ENCODE results near the gene SEMA5A. TPM values are rescaled to one million over a fixed set of nuclear protein-coding genes. Genes with fewer than 3 reads are reported as not detected.

Gene SEMA5A
- polyA plus RNA-seq, 1 of the 3 experiments (the other 2 are of a cell fraction) = 0.58 TPM

DNA sequence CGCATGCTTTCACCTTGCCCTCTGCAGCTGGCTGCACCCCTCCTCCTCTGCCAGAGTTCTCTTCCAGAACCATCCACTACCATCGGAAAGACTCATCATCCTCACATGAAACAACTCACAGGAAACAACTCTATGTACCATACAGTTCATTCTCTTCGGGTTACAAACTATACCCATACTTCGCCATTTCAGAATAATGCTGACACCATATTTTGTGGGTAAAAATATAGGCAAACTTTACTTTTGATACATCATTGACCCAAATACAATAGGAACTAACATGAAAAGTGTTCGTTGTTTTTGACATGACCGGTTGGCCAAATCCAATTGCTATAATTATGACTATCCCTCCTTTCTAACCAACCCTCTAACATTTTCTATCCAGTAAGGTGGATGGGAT, 421.0 kb downstream of the SEMA5A start:
- Histone ChIP-seq H2AFZ (ENCODE audit: low read depth) (no peak overlapping the region), H3K27me3 (ENCODE audit: insufficient read depth) (no peaks in the 10 kb centered on the region), H3K9me3 (no peaks in the 10 kb centered on the region), H3K4me2 (no peak overlapping the region), H4K20me1 (ENCODE audit: insufficient read depth) (no peaks in the 10 kb centered on the region), H3K4me1 (ENCODE audit: control insufficient read depth in 1 of 2, insufficient read depth in 2 of 2, low read depth in 1 of 2, low read length in 1 of 2) (no peaks in the 10 kb centered on the region), H3K79me2 (ENCODE audit: insufficient read depth) (no peaks in the 10 kb centered on the region), H3K4me3 (ENCODE audit: low read depth in 2 of 2, low read length in 1 of 2) (no peak overlapping the region), H3K9ac (no peak overlapping the region), H3K36me3 (replicated peaks in 1 of 2; ENCODE audit: control insufficient read depth in 1 of 2, insufficient read depth in 2 of 2, low read length in 1 of 2) (no peaks in the 10 kb centered on the region), H3F3A (replicated peaks; ENCODE audit: insufficient read depth) (no peaks in the 10 kb centered on the region), H3K9me2 (no peaks in the 10 kb centered on the region), H3K27ac (ENCODE audit: low read depth in 2 of 2, low read length in 1 of 2) (no peak overlapping the region)
- WGBS (ENCODE audit: low lambda C conversion rate) = 75% methylated on average over 6 of the region's 6 CpGs
- TF ChIP-seq JUND (IDR thresholded peaks at IDR 0.05) = no peak
- TF ChIP-seq, protein P1, sequence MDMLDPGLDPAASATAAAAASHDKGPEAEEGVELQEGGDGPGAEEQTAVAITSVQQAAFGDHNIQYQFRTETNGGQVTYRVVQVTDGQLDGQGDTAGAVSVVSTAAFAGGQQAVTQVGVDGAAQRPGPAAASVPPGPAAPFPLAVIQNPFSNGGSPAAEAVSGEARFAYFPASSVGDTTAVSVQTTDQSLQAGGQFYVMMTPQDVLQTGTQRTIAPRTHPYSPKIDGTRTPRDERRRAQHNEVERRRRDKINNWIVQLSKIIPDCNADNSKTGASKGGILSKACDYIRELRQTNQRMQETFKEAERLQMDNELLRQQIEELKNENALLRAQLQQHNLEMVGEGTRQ (IDR thresholded peaks at IDR 0.05; ENCODE audit: borderline replicate concordance, low read depth, low read length) = no peak
- no peak for TF ChIP-seq CHD2 (IDR thresholded peaks at IDR 0.05; ENCODE audit: low read length, partially characterized antibody)
- TF ChIP-seq ELF1 (IDR thresholded peaks at IDR 0.05) = no peak
- no peak for TF ChIP-seq GABPA (IDR thresholded peaks at IDR 0.05; ENCODE audit: low read depth)
- no peak for TF ChIP-seq NRF1 (IDR thresholded peaks at IDR 0.05; ENCODE audit: low read depth, low read length)
- TF ChIP-seq GATA2 (CRISPR knock-in tag; IDR thresholded peaks at IDR 0.05) = no peak
- TF ChIP-seq TEAD4 (IDR thresholded peaks at IDR 0.05; ENCODE audit: borderline replicate concordance, insufficient read depth) = no peak
- TF ChIP-seq, protein P2, sequence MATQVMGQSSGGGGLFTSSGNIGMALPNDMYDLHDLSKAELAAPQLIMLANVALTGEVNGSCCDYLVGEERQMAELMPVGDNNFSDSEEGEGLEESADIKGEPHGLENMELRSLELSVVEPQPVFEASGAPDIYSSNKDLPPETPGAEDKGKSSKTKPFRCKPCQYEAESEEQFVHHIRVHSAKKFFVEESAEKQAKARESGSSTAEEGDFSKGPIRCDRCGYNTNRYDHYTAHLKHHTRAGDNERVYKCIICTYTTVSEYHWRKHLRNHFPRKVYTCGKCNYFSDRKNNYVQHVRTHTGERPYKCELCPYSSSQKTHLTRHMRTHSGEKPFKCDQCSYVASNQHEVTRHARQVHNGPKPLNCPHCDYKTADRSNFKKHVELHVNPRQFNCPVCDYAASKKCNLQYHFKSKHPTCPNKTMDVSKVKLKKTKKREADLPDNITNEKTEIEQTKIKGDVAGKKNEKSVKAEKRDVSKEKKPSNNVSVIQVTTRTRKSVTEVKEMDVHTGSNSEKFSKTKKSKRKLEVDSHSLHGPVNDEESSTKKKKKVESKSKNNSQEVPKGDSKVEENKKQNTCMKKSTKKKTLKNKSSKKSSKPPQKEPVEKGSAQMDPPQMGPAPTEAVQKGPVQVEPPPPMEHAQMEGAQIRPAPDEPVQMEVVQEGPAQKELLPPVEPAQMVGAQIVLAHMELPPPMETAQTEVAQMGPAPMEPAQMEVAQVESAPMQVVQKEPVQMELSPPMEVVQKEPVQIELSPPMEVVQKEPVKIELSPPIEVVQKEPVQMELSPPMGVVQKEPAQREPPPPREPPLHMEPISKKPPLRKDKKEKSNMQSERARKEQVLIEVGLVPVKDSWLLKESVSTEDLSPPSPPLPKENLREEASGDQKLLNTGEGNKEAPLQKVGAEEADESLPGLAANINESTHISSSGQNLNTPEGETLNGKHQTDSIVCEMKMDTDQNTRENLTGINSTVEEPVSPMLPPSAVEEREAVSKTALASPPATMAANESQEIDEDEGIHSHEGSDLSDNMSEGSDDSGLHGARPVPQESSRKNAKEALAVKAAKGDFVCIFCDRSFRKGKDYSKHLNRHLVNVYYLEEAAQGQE (IDR thresholded peaks at IDR 0.05; ENCODE audit: low read depth, low read length) = no peak
- TF ChIP-seq SMC3 (IDR thresholded peaks at IDR 0.05; ENCODE audit: low read depth, low read length) = no peak
- TF ChIP-seq, protein P3, sequence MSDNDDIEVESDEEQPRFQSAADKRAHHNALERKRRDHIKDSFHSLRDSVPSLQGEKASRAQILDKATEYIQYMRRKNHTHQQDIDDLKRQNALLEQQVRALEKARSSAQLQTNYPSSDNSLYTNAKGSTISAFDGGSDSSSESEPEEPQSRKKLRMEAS (IDR thresholded peaks at IDR 0.05; ENCODE audit: low read depth) = no peak
- TF ChIP-seq, protein P4, sequence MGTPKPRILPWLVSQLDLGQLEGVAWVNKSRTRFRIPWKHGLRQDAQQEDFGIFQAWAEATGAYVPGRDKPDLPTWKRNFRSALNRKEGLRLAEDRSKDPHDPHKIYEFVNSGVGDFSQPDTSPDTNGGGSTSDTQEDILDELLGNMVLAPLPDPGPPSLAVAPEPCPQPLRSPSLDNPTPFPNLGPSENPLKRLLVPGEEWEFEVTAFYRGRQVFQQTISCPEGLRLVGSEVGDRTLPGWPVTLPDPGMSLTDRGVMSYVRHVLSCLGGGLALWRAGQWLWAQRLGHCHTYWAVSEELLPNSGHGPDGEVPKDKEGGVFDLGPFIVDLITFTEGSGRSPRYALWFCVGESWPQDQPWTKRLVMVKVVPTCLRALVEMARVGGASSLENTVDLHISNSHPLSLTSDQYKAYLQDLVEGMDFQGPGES (IDR thresholded peaks at IDR 0.05; ENCODE audit: low read depth, low read length) = no peak
- no peak for TF ChIP-seq MXI1 (IDR thresholded peaks at IDR 0.05; ENCODE audit: low read depth, low read length)
- no peak for TF ChIP-seq EZH2phosphoT487 (IDR thresholded peaks at IDR 0.05; ENCODE audit: borderline replicate concordance, low read depth)
- no peak for DNase-seq
- POLR2A ChIA-PET = no interaction called here
- CTCF ChIA-PET = no interaction called here
